Astrocyte (in vitro differentiated cells and primary cell): Measurements from ENCODE around the gene YAF2. TPM values are rescaled to one million over a fixed set of nuclear protein-coding genes. Genes with fewer than 3 reads are reported as not detected.

Experiments used
- DNase-seq: peaks from one replicate; pipeline ENCODE4 v3.0.0-alpha.2; 2010; ENCODE audit warnings: low read depth
- FAIRE-seq: peaks from 2 replicates; lab custom pipeline; 2011; peaks lifted over from hg19 to GRCh38; lab: Jason Lieb, UNC
- H2AFZ ChIP-seq: 2 replicates; pipeline ENCODE4 v1.6.0; 2012; ENCODE audit warnings: low read depth, low read length, inconsistent platforms
- H3K27ac ChIP-seq: 2 replicates; pipeline ENCODE4 v1.5.1; 2011; ENCODE audit warnings: low read depth, low read length, inconsistent platforms
- H3K27me3 ChIP-seq: 2 replicates; pipeline ENCODE4 v1.6.0; 2011; ENCODE audit warnings: low read length, inconsistent platforms; ENCODE audit not compliant: insufficient read depth
- H3K36me3 ChIP-seq: 2 replicates; pipeline ENCODE4 v1.5.1; 2011; ENCODE audit warnings: low read length, inconsistent platforms; ENCODE audit not compliant: insufficient read depth
- H3K4me1 ChIP-seq: 2 replicates; pipeline ENCODE4 v1.5.1; 2011; ENCODE audit warnings: low read length, inconsistent platforms; ENCODE audit not compliant: insufficient read depth
- H3K4me2 ChIP-seq: 2 replicates; pipeline ENCODE4 v1.6.0; 2012; ENCODE audit warnings: low read length, inconsistent platforms
- H3K4me3 ChIP-seq: 2 replicates; pipeline ENCODE4 v1.5.1; 2011; ENCODE audit warnings: low read depth, mild to moderate bottlenecking, low read length, inconsistent platforms; ENCODE audit not compliant: insufficient read depth
- H3K79me2 ChIP-seq: 2 replicates; pipeline ENCODE4 v1.6.0; 2012; ENCODE audit warnings: mild to moderate bottlenecking, low read length, inconsistent platforms; ENCODE audit not compliant: insufficient read depth
- H3K9ac ChIP-seq: 2 replicates; pipeline ENCODE4 v1.6.0; 2012; ENCODE audit warnings: mild to moderate bottlenecking, low read length, inconsistent platforms
- H3K9me3 ChIP-seq: 2 replicates; pipeline ENCODE4 v1.5.1; 2012; ENCODE audit warnings: low read depth, mild to moderate bottlenecking, low read length, inconsistent platforms; ENCODE audit not compliant: insufficient read depth
- H4K20me1 ChIP-seq: 2 replicates; pipeline ENCODE4 v1.6.0; 2012; ENCODE audit warnings: low read length, inconsistent platforms; ENCODE audit not compliant: insufficient read depth
- H3K27ac Mint-ChIP-seq: one replicate; pipeline ENCODE4 v1.8.0; 2021; ENCODE audit warnings: mild to moderate bottlenecking, mixed read lengths; ENCODE audit not compliant: unreplicated experiment
- H3K27me3 Mint-ChIP-seq: one replicate; pipeline ENCODE4 v1.8.0; 2021; ENCODE audit warnings: low read depth, mixed read lengths; ENCODE audit not compliant: unreplicated experiment
- H3K36me3 Mint-ChIP-seq: one replicate; pipeline ENCODE4 v1.8.0; 2021; ENCODE audit warnings: low read depth, mixed read lengths; ENCODE audit not compliant: unreplicated experiment
- H3K4me1 Mint-ChIP-seq: one replicate; pipeline ENCODE4 v1.8.0; 2021; ENCODE audit warnings: low read depth, mixed read lengths; ENCODE audit not compliant: unreplicated experiment
- H3K4me3 Mint-ChIP-seq: one replicate; pipeline ENCODE4 v1.8.0; 2021; ENCODE audit warnings: mild to moderate bottlenecking, moderate library complexity, mixed read lengths; ENCODE audit not compliant: unreplicated experiment
- H3K9me3 Mint-ChIP-seq: one replicate; pipeline ENCODE4 v1.8.0; 2021; ENCODE audit warnings: mild to moderate bottlenecking, mixed read lengths; ENCODE audit not compliant: unreplicated experiment
- EZH2 ChIP-seq: IDR thresholded peaks from 2 replicates; pipeline ENCODE4 v1.6.1; 2012; ENCODE audit warnings: mild to moderate bottlenecking, low read length, inconsistent platforms; ENCODE audit not compliant: insufficient read depth
- total RNA-seq: library from RNA; stranded (reverse); gene quantifications from 2 replicates; pipeline ENCODE4 v1.2.1, GENCODE V29; 2021
- TF ChIP-seq, protein P1 (sequence below): IDR thresholded peaks from 2 replicates; pipeline ENCODE4 v1.5.1; 2011; ENCODE audit warnings: low read depth, mild to moderate bottlenecking, inconsistent platforms, low read length, moderate library complexity; ENCODE audit not compliant: insufficient read depth

Gene YAF2
- total RNA-seq, 1 donor from 2014 or later, result 28.6 TPM

DNA sequence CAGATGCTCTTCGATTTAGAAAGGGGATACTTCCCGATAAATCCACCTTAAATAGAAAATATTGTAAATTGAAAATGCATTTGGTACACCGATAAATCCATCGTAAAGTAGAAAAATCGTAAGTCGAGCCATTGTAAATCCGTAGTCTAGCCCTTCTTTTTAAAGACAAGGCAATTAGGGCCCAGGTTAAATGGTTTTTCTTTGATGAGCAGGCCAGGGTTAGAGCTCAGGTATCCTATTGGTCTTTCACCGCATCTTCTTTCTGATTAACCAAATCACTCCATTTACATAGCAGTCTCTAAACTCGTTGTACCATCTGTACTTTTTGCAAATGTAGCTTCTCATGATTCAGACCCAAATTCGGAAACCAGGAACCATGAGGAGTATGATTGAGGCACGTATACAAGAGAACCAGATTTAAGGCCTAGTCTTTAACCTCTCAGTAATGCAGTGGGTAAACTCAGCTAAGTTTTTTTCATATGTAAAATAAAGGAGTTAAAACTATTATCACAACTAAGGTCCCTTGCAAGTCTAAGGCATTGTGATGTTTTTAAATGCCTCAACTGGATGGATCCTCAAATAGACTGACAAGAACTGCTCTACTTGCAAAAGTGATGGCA is 2.2 kb upstream of the YAF2 start:
- no peak for DNase-seq
- Mint-ChIP-seq H3K27ac (no peak overlapping the region), H3K36me3 (no peaks in the 10 kb centered on the region), H3K27me3 (peaks cover 23% of the 10 kb centered on the region), H3K9me3 (no peaks in the 10 kb centered on the region), H3K4me3 (no peak overlapping the region), H3K4me1 (peaks cover 7% of the 10 kb centered on the region)
- no peak overlapping the region for H3K27ac ChIP-seq
- no peak for FAIRE-seq
- H3K27me3 ChIP-seq, result no peaks in the 10 kb centered on the region
- peaks cover 2% of the 10 kb centered on the region for H3K36me3 ChIP-seq
- no peak overlapping the region for H2AFZ ChIP-seq
- peaks cover 17% of the 10 kb centered on the region for H3K4me1 ChIP-seq
- TF ChIP-seq, protein P1, sequence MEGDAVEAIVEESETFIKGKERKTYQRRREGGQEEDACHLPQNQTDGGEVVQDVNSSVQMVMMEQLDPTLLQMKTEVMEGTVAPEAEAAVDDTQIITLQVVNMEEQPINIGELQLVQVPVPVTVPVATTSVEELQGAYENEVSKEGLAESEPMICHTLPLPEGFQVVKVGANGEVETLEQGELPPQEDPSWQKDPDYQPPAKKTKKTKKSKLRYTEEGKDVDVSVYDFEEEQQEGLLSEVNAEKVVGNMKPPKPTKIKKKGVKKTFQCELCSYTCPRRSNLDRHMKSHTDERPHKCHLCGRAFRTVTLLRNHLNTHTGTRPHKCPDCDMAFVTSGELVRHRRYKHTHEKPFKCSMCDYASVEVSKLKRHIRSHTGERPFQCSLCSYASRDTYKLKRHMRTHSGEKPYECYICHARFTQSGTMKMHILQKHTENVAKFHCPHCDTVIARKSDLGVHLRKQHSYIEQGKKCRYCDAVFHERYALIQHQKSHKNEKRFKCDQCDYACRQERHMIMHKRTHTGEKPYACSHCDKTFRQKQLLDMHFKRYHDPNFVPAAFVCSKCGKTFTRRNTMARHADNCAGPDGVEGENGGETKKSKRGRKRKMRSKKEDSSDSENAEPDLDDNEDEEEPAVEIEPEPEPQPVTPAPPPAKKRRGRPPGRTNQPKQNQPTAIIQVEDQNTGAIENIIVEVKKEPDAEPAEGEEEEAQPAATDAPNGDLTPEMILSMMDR, result no peak
- TF ChIP-seq EZH2, result no peak
- H3K79me2 ChIP-seq, result peaks cover 23% of the 10 kb centered on the region
- no peaks in the 10 kb centered on the region for H3K9me3 ChIP-seq
- no peak overlapping the region for H3K4me2 ChIP-seq
- no peak overlapping the region for H3K9ac ChIP-seq
- peaks cover 9% of the 10 kb centered on the region for H4K20me1 ChIP-seq
- no peak overlapping the region for H3K4me3 ChIP-seq

DNA sequence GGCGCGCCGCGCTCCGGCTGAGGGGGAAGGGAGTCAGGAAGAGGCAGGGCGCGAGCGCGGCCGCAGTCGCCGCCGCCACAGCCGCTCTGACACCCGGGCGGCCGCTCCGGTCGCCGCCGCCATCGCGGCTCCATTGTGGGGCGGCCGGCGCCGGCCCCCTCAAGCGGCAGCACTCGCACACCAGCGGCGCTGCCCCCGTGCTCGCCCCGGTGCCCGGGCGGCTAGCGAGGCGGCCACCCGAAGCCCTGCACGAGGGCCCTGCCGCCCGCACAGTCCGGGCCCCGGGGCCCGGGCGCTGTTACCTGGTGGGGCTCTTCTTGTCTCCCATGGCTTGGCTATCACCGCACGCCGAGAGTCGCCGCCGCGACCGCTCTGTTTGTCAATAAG is 202 bp downstream of the YAF2 start:
- Histone ChIP-seq H4K20me1 (peaks cover 15% of the 10 kb centered on the region), H3K9ac (peak overlapping the region; percentile 94), H3K4me3 (peak overlapping the region; percentile 84), H3K4me2 (peak overlapping the region; percentile 78), H3K27ac (peak overlapping the region; percentile 83), H3K79me2 (peaks cover 46% of the 10 kb centered on the region), H2AFZ (peak overlapping the region; percentile 67), H3K27me3 (no peaks in the 10 kb centered on the region), H3K9me3 (no peaks in the 10 kb centered on the region), H3K36me3 (peaks cover 9% of the 10 kb centered on the region), H3K4me1 (peaks cover 17% of the 10 kb centered on the region)
- no peaks in the 10 kb centered on the region for H3K36me3 Mint-ChIP-seq
- no peaks in the 10 kb centered on the region for H3K9me3 Mint-ChIP-seq
- H3K4me1 Mint-ChIP-seq, result peaks cover 7% of the 10 kb centered on the region
- H3K27ac Mint-ChIP-seq, result no peak overlapping the region
- no peak for DNase-seq
- peaks cover 19% of the 10 kb centered on the region for H3K27me3 Mint-ChIP-seq
- no peak for FAIRE-seq
- no peak for TF ChIP-seq EZH2
- TF ChIP-seq, protein P1, result no peak
- H3K4me3 Mint-ChIP-seq, result peak overlapping the region; percentile 77
